KMS-11 (cell line): ENCODE results near the gene CACNA1G.

Experiments used
- H2AFZ ChIP-seq: fragments of 200-600 bp; sonication (generic); 2 replicates; pipeline ENCODE4 v1.6.1; 2016; ENCODE audit warnings: antibody characterized with exemption, mixed run types, low read depth
- H3K27ac ChIP-seq: fragments of 200-600 bp; sonication (generic); 2 replicates; pipeline ENCODE4 v1.6.1; 2016; ENCODE audit warnings: mild to moderate bottlenecking, mixed run types
- H3K27me3 ChIP-seq: fragments of 200-600 bp; sonication (generic); 2 replicates; pipeline ENCODE4 v1.6.1; 2017; ENCODE audit warnings: mild to moderate bottlenecking, low read depth, mixed run types, moderate library complexity; ENCODE audit not compliant: insufficient read depth
- H3K36me3 ChIP-seq: fragments of 200-600 bp; sonication (generic); 2 replicates; pipeline ENCODE4 v1.6.1; 2017; ENCODE audit warnings: mild to moderate bottlenecking, mixed run types; ENCODE audit not compliant: insufficient read depth
- H3K4me1 ChIP-seq: fragments of 200-600 bp; sonication (generic); 2 replicates; pipeline ENCODE4 v1.6.1; 2016; ENCODE audit warnings: mild to moderate bottlenecking, low read depth, mixed run types; ENCODE audit not compliant: poor library complexity, severe bottlenecking
- H3K4me2 ChIP-seq: fragments of 200-600 bp; sonication (generic); 2 replicates; pipeline ENCODE4 v1.7.0; 2016; ENCODE audit warnings: mild to moderate bottlenecking, mixed run types
- H3K4me3 ChIP-seq: fragments of 200-600 bp; sonication (generic); IDR thresholded peaks from 2 replicates; pipeline ENCODE4 v1.6.1; 2017; ENCODE audit warnings: low read depth, low read length, mixed read lengths; ENCODE audit not compliant: insufficient read depth
- H3K79me2 ChIP-seq: fragments of 200-600 bp; sonication (generic); 2 replicates; pipeline ENCODE4 v1.6.1; 2016; ENCODE audit warnings: low read depth, mixed run types; ENCODE audit not compliant: insufficient read depth
- H3K9ac ChIP-seq: fragments of 200-600 bp; sonication (generic); 2 replicates; pipeline ENCODE4 v1.6.1; 2016; ENCODE audit warnings: mild to moderate bottlenecking, mixed run types
- H4K20me1 ChIP-seq: fragments of 200-600 bp; sonication (generic); 2 replicates; pipeline ENCODE4 v1.6.1; 2016; ENCODE audit warnings: mild to moderate bottlenecking, mixed run types; ENCODE audit not compliant: insufficient read depth
- TF ChIP-seq, protein P1 (sequence below): fragments of 200-600 bp; sonication (generic); conservative IDR thresholded peaks from 2 replicates; pipeline ENCODE4 v1.6.1; 2017; ENCODE audit warnings: low read depth, mild to moderate bottlenecking, antibody characterized with exemption, low read length, moderate library complexity, mixed read lengths

The CACNA1G gene

DNA sequence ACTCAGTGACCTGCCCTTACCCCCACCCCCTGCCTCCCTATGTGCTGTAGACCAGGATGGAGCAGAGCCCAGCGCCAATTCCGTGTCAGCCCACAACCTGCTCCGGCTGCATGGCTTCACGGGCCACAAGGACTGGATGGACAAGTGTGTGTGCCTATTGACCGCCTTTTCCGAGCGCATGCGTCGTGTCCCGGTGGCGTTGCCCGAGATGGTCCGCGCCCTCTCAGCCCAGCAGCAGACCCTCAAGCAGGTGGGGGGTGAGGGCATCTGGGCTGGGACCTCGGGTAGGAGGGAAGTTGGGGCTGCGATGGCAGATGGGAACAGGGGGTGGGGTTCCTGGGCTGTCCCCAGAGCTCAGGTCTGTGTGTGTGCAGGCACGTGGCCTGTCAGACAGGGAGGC is 6.3 kb upstream of the CACNA1G start:
- Histone ChIP-seq H3K4me2 (no peak overlapping the region), H4K20me1 (no peaks in the 10 kb centered on the region), H3K27me3 (peaks cover 5% of the 10 kb centered on the region; the same call in 1 of the 2 replicates), H3K4me3 (no peak overlapping the region), H3K36me3 (no peaks in the 10 kb centered on the region), H3K27ac (no peak overlapping the region), H3K4me1 (no peaks in the 10 kb centered on the region), H2AFZ (no peak overlapping the region), H3K79me2 (no peaks in the 10 kb centered on the region), H3K9ac (no peak overlapping the region)
- TF ChIP-seq, protein P1, sequence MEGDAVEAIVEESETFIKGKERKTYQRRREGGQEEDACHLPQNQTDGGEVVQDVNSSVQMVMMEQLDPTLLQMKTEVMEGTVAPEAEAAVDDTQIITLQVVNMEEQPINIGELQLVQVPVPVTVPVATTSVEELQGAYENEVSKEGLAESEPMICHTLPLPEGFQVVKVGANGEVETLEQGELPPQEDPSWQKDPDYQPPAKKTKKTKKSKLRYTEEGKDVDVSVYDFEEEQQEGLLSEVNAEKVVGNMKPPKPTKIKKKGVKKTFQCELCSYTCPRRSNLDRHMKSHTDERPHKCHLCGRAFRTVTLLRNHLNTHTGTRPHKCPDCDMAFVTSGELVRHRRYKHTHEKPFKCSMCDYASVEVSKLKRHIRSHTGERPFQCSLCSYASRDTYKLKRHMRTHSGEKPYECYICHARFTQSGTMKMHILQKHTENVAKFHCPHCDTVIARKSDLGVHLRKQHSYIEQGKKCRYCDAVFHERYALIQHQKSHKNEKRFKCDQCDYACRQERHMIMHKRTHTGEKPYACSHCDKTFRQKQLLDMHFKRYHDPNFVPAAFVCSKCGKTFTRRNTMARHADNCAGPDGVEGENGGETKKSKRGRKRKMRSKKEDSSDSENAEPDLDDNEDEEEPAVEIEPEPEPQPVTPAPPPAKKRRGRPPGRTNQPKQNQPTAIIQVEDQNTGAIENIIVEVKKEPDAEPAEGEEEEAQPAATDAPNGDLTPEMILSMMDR, result no peak

DNA sequence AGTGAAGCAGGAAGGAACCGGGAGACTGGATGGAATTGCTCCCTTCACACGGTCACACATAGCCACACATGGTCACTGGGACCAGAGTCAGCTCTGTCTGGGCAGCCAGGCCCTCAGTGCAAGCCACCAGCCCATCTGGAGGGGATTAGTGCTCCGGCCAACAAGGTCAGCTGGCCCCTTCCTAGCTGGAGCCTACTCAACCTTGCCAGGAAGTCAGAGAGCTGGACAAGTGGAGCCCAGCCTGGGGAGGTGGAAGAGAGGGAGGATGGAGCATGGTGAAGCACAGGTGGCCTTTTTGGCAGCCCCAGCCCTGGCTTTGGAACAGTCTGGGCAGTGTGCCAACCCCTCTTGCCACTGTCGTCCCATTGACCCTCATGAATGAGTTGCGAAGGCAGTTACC is 3.7 kb upstream of the CACNA1G start:
- Histone ChIP-seq H4K20me1 (no peaks in the 10 kb centered on the region), H3K27me3 (peaks cover 17% of the 10 kb centered on the region; the same call in 1 of the 2 replicates), H3K27ac (no peak overlapping the region)

DNA sequence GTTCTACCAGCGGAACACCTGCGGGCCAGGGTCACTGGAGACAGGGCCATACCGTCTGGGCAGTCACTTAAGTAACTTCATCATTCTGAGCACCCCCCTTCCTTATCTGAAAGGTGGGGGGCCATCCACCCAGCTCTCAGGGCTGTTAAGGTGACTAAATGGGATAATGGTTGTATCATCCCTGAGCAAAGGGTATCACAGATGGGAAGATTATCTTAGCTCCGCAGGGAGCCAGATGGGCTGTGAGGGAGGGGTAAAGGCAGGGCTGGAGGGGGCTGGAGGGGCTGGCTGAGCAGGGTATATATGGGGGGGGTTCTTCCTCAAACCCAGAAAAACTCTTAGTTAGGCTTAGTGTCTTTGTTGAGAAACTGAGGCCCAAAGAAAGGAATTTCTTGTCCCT is 2.9 kb upstream of the CACNA1G start:
- no peaks in the 10 kb centered on the region for H3K36me3 ChIP-seq
- no peaks in the 10 kb centered on the region for H3K79me2 ChIP-seq
- no peak overlapping the region for H3K4me2 ChIP-seq
- H2AFZ ChIP-seq, result no peak overlapping the region
- peaks cover 24% of the 10 kb centered on the region for H3K27me3 ChIP-seq
- H4K20me1 ChIP-seq, result no peaks in the 10 kb centered on the region
- no peak overlapping the region for H3K4me3 ChIP-seq
- peaks cover 9% of the 10 kb centered on the region for H3K4me1 ChIP-seq
- TF ChIP-seq, protein P1, result no peak
- no peak overlapping the region for H3K27ac ChIP-seq
- H3K9ac ChIP-seq, result no peak overlapping the region

More for the DNA sequence above, 3.7 kb upstream of the CACNA1G start:
- H3K9ac ChIP-seq, result no peak overlapping the region
- TF ChIP-seq, protein P1, result no peak
- no peaks in the 10 kb centered on the region for H3K79me2 ChIP-seq
- H3K4me1 ChIP-seq, result peaks cover 9% of the 10 kb centered on the region
- no peak overlapping the region for H3K4me3 ChIP-seq
- no peak overlapping the region for H3K4me2 ChIP-seq
- no peak overlapping the region for H2AFZ ChIP-seq
- H3K36me3 ChIP-seq, result no peaks in the 10 kb centered on the region

DNA sequence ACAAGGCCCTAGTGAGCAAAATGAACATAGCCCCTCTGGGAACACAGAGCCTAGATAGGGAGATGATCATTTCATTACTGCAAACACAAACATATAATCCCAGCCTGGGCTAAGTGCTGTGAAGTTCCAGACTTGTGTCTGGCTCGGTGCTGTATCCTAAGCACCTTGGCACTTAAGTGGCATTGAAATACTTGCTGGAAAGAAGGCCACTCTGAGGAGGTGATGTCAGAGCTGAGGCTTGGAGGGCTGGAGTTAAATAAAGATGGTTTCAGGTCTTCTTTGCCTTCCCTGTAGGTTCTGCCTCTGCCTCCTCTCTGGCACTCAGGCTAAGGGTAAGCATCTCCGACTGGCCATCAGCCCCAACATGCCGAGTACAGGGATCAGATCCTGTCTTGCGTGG is 2.4 kb upstream of the CACNA1G start:
- H3K4me1 ChIP-seq, result peaks cover 9% of the 10 kb centered on the region
- H4K20me1 ChIP-seq, result no peaks in the 10 kb centered on the region
- H3K27ac ChIP-seq, result no peak overlapping the region
- H3K27me3 ChIP-seq, result peaks cover 28% of the 10 kb centered on the region
- no peak overlapping the region for H3K4me3 ChIP-seq
- H3K4me2 ChIP-seq, result no peak overlapping the region
- H3K36me3 ChIP-seq, result no peaks in the 10 kb centered on the region
- no peak overlapping the region for H3K9ac ChIP-seq
- H3K79me2 ChIP-seq, result no peaks in the 10 kb centered on the region
- no peak overlapping the region for H2AFZ ChIP-seq
- TF ChIP-seq, protein P1, result no peak

DNA sequence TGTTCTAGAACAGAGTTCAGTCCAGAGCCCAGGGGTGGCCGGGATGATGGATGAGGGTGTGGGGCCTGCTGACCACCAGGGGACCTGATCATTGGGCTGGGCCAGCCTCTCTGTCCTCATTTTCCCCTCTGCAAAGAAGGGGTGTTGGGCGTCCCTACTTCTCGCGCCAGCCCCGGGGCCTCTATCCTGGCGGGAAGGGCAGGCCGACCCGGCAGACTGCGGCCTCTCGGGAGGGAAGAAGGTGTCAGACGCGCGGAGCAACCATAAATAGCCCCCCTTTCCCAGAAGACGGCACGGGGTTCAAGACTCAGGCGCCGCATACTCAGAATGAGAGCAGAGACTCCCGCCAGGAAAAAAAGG is 2.0 kb upstream of the CACNA1G start:
- Histone ChIP-seq H3K9ac (no peak overlapping the region), H3K4me3 (no peak overlapping the region), H3K4me2 (no peak overlapping the region), H3K4me1 (peaks cover 9% of the 10 kb centered on the region), H3K27ac (no peak overlapping the region), H3K79me2 (no peaks in the 10 kb centered on the region), H3K27me3 (peaks cover 33% of the 10 kb centered on the region), H4K20me1 (no peaks in the 10 kb centered on the region), H2AFZ (no peak overlapping the region), H3K36me3 (no peaks in the 10 kb centered on the region)
- TF ChIP-seq, protein P1, result no peak
